OCI-LY3 (cell line): ENCODE results near the gene MED27.

Experiments
- CTCF ChIP-seq: fragments of 200-600, 300-600 bp; sonication (generic); IDR thresholded peaks from 2 replicates; pipeline ENCODE4 v1.5.1; 2014; ENCODE audit warnings: antibody characterized with exemption, low read length, low read depth
- EZH2phosphoT487 ChIP-seq: fragments of 200-600 bp; shearing (Covaris generic); IDR thresholded peaks from 2 replicates; pipeline ENCODE4 v1.6.1; 2018; ENCODE audit warnings: antibody characterized with exemption, mixed run types, low read depth

DNA sequence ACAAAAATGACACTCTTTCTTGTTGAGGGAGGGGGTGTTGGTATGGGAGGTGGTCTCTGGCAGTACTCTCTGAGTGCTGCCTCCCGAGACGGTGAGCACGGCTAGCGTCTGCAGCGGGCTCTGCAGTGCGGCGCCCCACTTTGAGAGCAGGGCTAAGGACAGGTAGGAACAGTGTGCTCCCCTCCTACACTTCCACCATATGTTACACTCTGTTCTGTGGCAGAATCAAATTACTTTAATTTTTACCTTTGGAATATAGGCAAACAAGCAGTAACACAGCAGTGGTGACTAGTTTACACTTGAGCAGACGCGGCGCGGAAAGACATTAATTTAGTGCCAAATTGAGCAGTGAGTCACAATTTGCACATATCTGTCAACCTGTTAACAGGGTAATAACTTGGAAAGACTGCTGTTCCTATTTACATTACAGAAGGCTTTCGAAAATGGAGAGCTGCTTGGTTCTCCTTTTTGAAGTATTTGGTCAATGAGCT, 136.3 kb downstream of the MED27 start:
- TF ChIP-seq CTCF = no peak
- no peak for TF ChIP-seq EZH2phosphoT487
